Parathyroid adenoma (tissue), 2 donors: ENCODE measurements around the gene TP73.

ENCODE experiments used
- H2AFZ ChIP-seq: fragments of 300-600 bp; sonication (generic); one replicate; pipeline ENCODE4 v1.7.0; 2017; ENCODE audit warnings: antibody characterized with exemption, mild to moderate bottlenecking
- H3K27ac ChIP-seq: fragments of 300-600 bp; sonication (generic); one replicate; pipeline ENCODE4 v1.7.0; 2017
- H3K27me3 ChIP-seq: fragments of 300-600 bp; sonication (generic); one replicate; pipeline ENCODE4 v1.7.0; 2017; ENCODE audit warnings: low read length; ENCODE audit not compliant: control insufficient read depth, insufficient read depth
- H3K36me3 ChIP-seq: fragments of 300-600 bp; sonication (generic); one replicate; pipeline ENCODE4 v1.7.0; 2017; ENCODE audit warnings: low read length; ENCODE audit not compliant: control insufficient read depth, insufficient read depth
- H3K4me1 ChIP-seq: fragments of 300-600 bp; sonication (generic); one replicate; pipeline ENCODE4 v1.7.0; 2017; ENCODE audit warnings: control low read depth
- H3K4me2 ChIP-seq: fragments of 300-600 bp; sonication (generic); one replicate; pipeline ENCODE4 v1.7.0; 2017; ENCODE audit warnings: low read length
- H3K4me3 ChIP-seq: fragments of 300-600 bp; sonication (generic); one replicate; pipeline ENCODE4 v1.7.0; 2017; ENCODE audit warnings: low read depth, low read length
- H3K79me2 ChIP-seq: fragments of 300-600 bp; sonication (generic); one replicate; pipeline ENCODE4 v1.7.0; 2017; ENCODE audit warnings: control low read depth
- H3K9ac ChIP-seq: fragments of 300-600 bp; sonication (generic); one replicate; pipeline ENCODE4 v1.7.0; 2017; ENCODE audit warnings: mild to moderate bottlenecking
- H3K9me3 ChIP-seq: fragments of 300-600 bp; sonication (generic); one replicate; pipeline ENCODE4 v1.7.0; 2017; ENCODE audit warnings: low read length; ENCODE audit not compliant: control insufficient read depth
- TF ChIP-seq, protein P1 (sequence below): fragments of 300-600 bp; sonication (generic); IDR thresholded peaks from one replicate; pipeline ENCODE4 v1.7.0; 2017; ENCODE audit warnings: antibody characterized with exemption, mild to moderate bottlenecking
- donor health status: primary hyperparathyroidism.

TP73 gene

DNA sequence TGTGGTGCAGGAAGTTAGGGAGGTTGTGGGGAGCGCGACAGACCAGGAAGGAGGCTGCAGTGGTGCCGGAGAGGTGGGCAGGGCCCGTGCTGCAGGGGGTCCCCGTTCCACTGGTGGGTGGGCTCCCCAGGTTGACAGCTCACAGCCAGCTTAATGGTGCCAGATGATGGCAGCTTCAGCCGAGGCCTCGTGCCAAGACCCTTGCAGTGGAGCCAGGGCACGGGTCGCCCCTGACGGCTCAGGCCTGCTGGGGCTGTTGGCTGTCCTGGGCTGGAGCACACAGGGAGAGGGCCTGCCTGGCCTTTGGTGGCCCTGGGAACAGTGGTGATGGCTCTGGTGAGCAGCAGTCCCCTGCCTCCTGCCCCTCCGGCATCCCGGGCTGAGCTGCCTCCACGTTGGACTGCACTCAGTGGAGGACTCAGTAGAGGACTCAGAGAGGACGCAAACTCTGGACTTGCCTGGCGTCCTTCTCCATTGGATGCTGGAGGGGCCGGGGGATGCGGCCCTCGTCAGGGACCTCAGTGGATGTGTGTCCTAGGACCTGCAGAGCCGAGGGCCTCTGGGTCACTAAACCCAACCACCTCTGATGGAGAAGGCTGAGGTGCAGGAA is 53.1 kb downstream of the TP73 start:
- Histone ChIP-seq H3K4me2 (no peak overlapping the region), H3K27ac (no peak overlapping the region), H2AFZ (no peak overlapping the region), H3K4me1 (no peaks in the 10 kb centered on the region), H3K4me3 (no peak overlapping the region), H3K36me3 (no peaks in the 10 kb centered on the region), H3K9me3 (no peaks in the 10 kb centered on the region), H3K27me3 (no peaks in the 10 kb centered on the region), H3K9ac (no peak overlapping the region), H3K79me2 (no peaks in the 10 kb centered on the region)
- TF ChIP-seq, protein P1, sequence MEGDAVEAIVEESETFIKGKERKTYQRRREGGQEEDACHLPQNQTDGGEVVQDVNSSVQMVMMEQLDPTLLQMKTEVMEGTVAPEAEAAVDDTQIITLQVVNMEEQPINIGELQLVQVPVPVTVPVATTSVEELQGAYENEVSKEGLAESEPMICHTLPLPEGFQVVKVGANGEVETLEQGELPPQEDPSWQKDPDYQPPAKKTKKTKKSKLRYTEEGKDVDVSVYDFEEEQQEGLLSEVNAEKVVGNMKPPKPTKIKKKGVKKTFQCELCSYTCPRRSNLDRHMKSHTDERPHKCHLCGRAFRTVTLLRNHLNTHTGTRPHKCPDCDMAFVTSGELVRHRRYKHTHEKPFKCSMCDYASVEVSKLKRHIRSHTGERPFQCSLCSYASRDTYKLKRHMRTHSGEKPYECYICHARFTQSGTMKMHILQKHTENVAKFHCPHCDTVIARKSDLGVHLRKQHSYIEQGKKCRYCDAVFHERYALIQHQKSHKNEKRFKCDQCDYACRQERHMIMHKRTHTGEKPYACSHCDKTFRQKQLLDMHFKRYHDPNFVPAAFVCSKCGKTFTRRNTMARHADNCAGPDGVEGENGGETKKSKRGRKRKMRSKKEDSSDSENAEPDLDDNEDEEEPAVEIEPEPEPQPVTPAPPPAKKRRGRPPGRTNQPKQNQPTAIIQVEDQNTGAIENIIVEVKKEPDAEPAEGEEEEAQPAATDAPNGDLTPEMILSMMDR: no peak

DNA sequence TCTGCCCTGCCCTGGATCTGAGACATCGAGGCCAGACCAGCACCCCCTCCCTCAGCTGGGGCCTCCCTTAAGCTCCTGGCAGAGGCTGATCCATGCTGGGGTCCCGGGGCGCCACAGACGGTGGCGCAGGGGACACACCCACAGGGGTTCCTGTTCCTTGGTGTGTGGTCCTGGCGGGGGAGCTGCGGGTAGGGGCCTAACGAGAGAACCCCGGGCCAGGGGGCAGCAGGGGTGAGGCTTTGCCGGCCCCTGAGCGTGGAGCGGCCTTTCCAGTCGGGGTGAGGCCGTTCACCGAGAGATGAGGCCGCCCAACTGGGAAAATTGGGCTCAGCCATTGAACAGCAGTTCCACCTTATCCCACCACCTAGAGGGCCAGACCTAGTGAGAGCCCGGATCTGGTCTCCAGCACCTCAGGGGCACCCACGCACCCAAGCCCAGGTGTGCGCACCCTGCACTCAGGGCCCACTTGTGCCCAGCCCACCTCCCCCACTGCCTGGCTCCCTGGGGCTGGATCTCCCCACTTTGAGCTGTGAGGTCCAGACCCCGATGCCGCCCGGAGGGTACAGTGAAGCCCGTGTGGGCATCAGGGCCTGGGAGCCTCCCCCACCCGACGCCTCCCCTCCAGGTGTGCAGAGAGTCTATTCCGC is 54.5 kb downstream of the TP73 start:
- no peaks in the 10 kb centered on the region for H3K36me3 ChIP-seq
- H3K27ac ChIP-seq: no peak overlapping the region
- H3K4me2 ChIP-seq: no peak overlapping the region
- no peak overlapping the region for H3K4me3 ChIP-seq
- no peaks in the 10 kb centered on the region for H3K9me3 ChIP-seq
- no peaks in the 10 kb centered on the region for H3K4me1 ChIP-seq
- no peak overlapping the region for H3K9ac ChIP-seq
- H2AFZ ChIP-seq: no peak overlapping the region
- no peaks in the 10 kb centered on the region for H3K79me2 ChIP-seq
- no peaks in the 10 kb centered on the region for H3K27me3 ChIP-seq
- TF ChIP-seq, protein P1: no peak

DNA sequence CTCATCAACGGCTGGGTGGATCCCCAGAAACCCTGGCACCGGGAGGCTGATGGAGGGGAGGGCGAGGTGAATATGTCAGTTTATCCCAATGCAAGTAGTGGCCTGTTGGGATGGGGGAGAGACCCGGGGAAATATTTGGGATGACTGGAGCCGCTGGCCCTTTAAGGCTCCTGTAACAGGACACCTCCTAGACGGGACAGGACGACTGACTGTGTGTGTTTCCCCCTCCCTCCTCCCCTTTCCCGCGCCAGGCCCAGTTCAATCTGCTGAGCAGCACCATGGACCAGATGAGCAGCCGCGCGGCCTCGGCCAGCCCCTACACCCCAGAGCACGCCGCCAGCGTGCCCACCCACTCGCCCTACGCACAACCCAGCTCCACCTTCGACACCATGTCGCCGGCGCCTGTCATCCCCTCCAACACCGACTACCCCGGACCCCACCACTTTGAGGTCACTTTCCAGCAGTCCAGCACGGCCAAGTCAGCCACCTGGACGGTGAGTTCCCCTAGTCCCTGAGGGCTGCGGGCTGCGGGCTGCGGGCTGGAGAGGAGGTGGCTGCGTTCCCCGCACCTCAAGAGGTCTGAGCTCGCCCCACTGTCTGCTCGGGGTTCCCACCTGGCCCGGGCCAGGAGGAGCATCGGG is 55.1 kb downstream of the TP73 start:
- Histone ChIP-seq H3K79me2 (no peaks in the 10 kb centered on the region), H3K9me3 (no peaks in the 10 kb centered on the region), H3K4me2 (no peak overlapping the region), H3K4me3 (no peak overlapping the region), H3K27me3 (no peaks in the 10 kb centered on the region), H3K27ac (no peak overlapping the region), H3K36me3 (no peaks in the 10 kb centered on the region), H2AFZ (no peak overlapping the region), H3K9ac (no peak overlapping the region), H3K4me1 (no peaks in the 10 kb centered on the region)
- TF ChIP-seq, protein P1: no peak

DNA sequence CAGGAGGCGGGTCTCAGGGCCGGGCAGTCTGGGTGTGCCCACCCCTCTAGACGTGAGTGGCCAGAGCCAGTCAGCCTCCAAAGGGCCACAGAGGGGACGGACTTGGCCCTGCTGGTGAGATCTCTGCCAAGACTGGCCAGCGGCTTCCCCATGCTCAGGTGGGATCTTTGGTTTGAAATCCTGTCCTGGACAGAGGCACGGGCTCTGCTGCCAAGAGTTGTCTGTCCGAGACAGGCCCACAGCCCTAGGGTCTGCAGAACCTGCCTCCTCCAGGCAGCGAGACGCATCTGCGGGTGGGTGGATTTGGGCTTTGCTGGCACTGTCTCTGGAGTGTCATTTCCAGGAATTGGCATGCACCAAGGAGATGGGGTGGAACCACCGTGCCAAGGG is 55.6 kb downstream of the TP73 start:
- H3K27me3 ChIP-seq: no peaks in the 10 kb centered on the region
- no peak overlapping the region for H3K4me3 ChIP-seq

More for the DNA sequence above, 55.6 kb downstream of the TP73 start:
- Histone ChIP-seq H3K4me2 (no peak overlapping the region), H3K9me3 (no peaks in the 10 kb centered on the region), H3K9ac (no peak overlapping the region), H3K79me2 (no peaks in the 10 kb centered on the region), H2AFZ (no peak overlapping the region), H3K36me3 (no peaks in the 10 kb centered on the region), H3K4me1 (no peaks in the 10 kb centered on the region), H3K27ac (no peak overlapping the region)
- TF ChIP-seq, protein P1: no peak
